Activated naive CD4-positive, alpha-beta T cell treated with anti-CD3 and anti-CD28 coated beads, Interleukin-2, amount 10 ng/mL, durations not matched to agents 7 days and 5 days (primary cell): ENCODE measurements around the gene RHOF.
"Not testable (repeated sequence)": the region's sequence is repeated elsewhere in the genome, so short reads cannot be mapped to it uniquely, and the experiment has no call there.

Experiments used
- CTCF ChIA-PET: fragments of 350-600 bp; sonication (Branson Sonifier 250); formaldehyde crosslinking; loops from one replicate; lab custom pipeline; 2021; ENCODE audit warnings: antibody characterized with exemption; lab: Charles Lee
- DNase-seq: peaks from one replicate; pipeline ENCODE4 v3.0.0-alpha.2; 2020
- H3K27ac Mint-ChIP-seq: one replicate; pipeline ENCODE4 v1.8.0; 2021; ENCODE audit warnings: mild to moderate bottlenecking, moderate library complexity, mixed read lengths
- H3K27me3 Mint-ChIP-seq: one replicate; pipeline ENCODE4 v1.8.0; 2021; ENCODE audit warnings: mild to moderate bottlenecking, mixed read lengths
- H3K36me3 Mint-ChIP-seq: one replicate; pipeline ENCODE4 v1.8.0; 2021; ENCODE audit warnings: mixed read lengths
- H3K4me1 Mint-ChIP-seq: one replicate; pipeline ENCODE4 v1.8.0; 2021; ENCODE audit warnings: mixed read lengths
- H3K4me3 Mint-ChIP-seq: one replicate; pipeline ENCODE4 v1.8.0; 2021; ENCODE audit warnings: mild to moderate bottlenecking, moderate library complexity, mixed read lengths
- H3K9me3 Mint-ChIP-seq: one replicate; pipeline ENCODE4 v1.8.0; 2021; ENCODE audit warnings: mixed read lengths

Gene RHOF

DNA sequence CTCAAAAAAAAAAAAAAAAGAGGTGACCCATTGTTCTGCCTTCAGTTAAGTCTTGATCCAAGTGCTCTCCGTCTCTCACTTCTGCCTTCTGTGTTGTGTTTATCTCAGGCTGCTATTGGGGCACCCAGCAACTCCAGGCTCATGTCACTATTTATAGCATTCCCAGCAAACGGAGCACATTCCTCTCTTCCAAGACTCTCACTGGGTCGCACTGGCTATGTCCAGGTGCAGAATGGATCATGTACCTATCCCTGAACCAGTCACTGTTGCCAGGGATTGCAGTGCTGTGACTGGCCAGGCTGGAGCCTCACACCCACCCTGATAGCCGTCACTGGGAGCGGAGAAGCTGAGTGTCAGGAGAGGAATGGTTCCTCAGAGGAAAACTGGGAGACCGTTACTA, 31.2 kb downstream of the RHOF start:
- no peaks in the 10 kb centered on the region for H3K9me3 Mint-ChIP-seq
- DNase-seq = no peak
- H3K27ac Mint-ChIP-seq = no peak overlapping the region
- CTCF ChIA-PET = no interaction called here
- H3K4me1 Mint-ChIP-seq = no peaks in the 10 kb centered on the region
- H3K36me3 Mint-ChIP-seq = no peaks in the 10 kb centered on the region
- no peaks in the 10 kb centered on the region for H3K27me3 Mint-ChIP-seq
- no peak overlapping the region for H3K4me3 Mint-ChIP-seq

DNA sequence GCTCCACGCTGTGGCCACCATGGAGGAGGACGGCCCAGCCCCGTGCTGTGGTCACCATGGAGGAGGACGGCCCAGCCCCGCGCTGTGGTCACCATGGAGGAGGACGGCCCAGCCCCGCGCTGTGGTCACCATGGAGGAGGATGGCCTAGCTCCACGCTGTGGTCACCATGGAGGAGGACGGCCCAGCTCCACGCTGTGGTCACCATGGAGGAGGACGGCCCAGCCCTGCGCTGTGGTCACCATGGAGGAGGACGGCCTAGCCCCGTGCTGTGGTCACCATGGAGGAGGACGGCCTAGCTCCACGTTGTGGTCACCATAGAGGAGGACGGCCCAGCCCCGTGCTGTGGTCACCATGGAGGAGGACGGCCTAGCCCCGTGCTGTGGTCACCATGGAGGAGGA, 35.0 kb downstream of the RHOF start:
- DNase-seq, H3K27ac Mint-ChIP-seq, H3K4me3 Mint-ChIP-seq, H3K36me3 Mint-ChIP-seq, H3K9me3 Mint-ChIP-seq, H3K27me3 Mint-ChIP-seq: not testable (repeated sequence)
- H3K4me1 Mint-ChIP-seq = peaks cover 14% of the 10 kb centered on the region
- CTCF ChIA-PET = interaction anchor here (0.5 kb wide), 1 partner anchor 340 kb away, joined by 3 read pairs; no protein-coding TSS in a partner anchor

GRCh38 chr12:121755591-121755990, 37.9 kb downstream of the RHOF start:
- DNase-seq = no peak
- no peaks in the 10 kb centered on the region for H3K9me3 Mint-ChIP-seq
- no peaks in the 10 kb centered on the region for H3K27me3 Mint-ChIP-seq
- no peak overlapping the region for H3K27ac Mint-ChIP-seq
- no peak overlapping the region for H3K4me3 Mint-ChIP-seq
- peaks cover 16% of the 10 kb centered on the region for H3K4me1 Mint-ChIP-seq
- peaks cover 3% of the 10 kb centered on the region for H3K36me3 Mint-ChIP-seq
- CTCF ChIA-PET = no interaction called here

DNA sequence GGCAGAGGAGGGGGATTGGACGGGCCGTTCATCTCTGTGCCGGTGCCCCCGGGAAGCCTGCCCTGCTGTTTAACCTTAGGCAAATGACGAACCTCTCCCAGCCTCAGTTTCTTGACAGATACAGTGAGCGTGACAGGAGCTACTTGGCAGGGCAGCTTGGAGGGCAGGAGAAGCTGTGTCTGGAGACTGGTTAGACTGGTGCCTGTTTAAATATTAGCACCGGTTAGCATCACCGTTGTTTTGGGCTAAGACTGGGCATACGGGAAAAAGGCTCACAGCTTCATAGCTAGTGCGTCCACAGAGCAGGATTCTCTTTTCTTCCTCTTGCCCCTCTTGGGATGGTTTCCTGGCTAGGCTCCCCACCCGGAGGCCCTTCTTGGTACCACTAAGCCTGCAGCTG, 38.7 kb downstream of the RHOF start:
- H3K27me3 Mint-ChIP-seq = no peaks in the 10 kb centered on the region
- CTCF ChIA-PET = no interaction called here
- H3K27ac Mint-ChIP-seq = no peak overlapping the region
- peaks cover 5% of the 10 kb centered on the region for H3K36me3 Mint-ChIP-seq
- H3K4me1 Mint-ChIP-seq = peaks cover 18% of the 10 kb centered on the region
- no peak overlapping the region for H3K4me3 Mint-ChIP-seq
- no peaks in the 10 kb centered on the region for H3K9me3 Mint-ChIP-seq
- no peak for DNase-seq

DNA sequence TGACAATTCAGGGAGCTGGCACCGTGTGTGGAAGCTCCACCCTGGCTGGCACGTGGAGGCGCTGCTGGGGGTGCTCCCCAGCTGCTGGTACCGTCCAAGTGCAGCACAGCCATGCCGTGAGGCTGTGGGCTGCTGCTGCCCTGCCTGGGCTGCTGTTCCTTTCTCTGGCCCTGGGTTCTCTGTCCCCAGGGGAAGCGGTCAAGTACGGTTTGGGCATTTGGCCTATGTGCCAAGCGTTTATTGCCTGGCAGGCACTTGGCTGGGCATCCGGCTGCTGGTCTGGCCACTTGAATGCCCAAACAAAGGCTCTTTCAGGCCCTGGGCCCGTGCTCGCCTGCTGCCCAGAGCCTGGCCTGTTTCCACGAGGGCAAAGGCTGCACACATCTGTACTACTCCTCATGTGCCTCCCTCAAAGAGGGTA, 39.6 kb downstream of the RHOF start:
- DNase-seq = no peak
- no peaks in the 10 kb centered on the region for H3K27me3 Mint-ChIP-seq
- H3K9me3 Mint-ChIP-seq = no peaks in the 10 kb centered on the region
- H3K36me3 Mint-ChIP-seq = peaks cover 9% of the 10 kb centered on the region
- CTCF ChIA-PET = no interaction called here
- H3K4me1 Mint-ChIP-seq = peaks cover 18% of the 10 kb centered on the region
- peak overlapping the region; percentile 33 for H3K27ac Mint-ChIP-seq
- H3K4me3 Mint-ChIP-seq = no peak overlapping the region

DNA sequence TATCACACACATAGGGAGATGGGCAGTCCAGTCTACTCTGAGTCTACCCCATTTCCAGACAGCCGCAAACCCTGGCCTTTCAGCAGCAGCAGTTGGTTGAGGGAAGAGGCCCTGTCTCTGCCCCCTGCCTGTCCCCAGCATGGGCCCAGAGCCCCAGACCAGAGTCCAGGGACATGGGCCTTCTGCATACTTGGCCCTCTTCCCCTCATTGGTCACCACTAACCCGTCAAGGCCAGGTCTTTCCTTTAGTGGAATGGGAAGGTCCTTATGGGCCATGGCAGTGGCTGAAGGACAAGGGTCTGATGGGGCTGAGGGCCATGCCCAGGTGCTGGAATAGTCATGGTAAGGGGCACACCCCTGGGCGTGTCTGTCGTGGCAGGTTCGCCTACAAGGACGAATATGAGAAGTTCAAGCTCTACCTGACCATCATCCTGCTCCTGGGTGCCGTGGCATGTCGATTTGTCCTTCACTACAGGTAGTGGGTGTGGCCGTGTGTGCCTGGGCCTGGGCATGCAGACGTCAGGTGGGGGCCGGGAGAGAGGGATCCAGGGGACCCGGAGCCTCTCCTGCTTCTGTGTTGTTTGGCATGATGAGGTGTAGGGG, 41.6 kb downstream of the RHOF start:
- H3K4me3 Mint-ChIP-seq = no peak overlapping the region
- CTCF ChIA-PET = no interaction called here
- no peak overlapping the region for H3K27ac Mint-ChIP-seq
- peaks cover 9% of the 10 kb centered on the region for H3K36me3 Mint-ChIP-seq
- peaks cover 14% of the 10 kb centered on the region for H3K4me1 Mint-ChIP-seq
- DNase-seq = no peak
- H3K27me3 Mint-ChIP-seq = no peaks in the 10 kb centered on the region
- no peaks in the 10 kb centered on the region for H3K9me3 Mint-ChIP-seq

DNA sequence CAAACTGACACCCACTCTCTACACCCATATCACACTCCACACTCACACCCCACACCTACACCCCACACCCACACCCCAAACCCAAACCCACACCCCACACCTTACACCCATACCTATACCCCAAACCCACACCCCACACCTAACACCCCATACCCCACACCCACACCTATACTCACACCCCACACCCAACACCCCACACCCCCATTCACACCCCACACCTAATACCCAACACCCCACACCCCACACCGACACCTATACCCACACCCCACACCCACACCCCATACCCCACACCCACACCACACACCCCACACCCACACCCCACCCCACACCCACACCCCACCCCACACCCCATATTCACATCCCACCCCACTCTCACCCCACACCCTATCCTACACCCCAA, 42.5 kb downstream of the RHOF start:
- Mint-ChIP-seq H3K36me3 (peaks cover 9% of the 10 kb centered on the region), H3K4me1 (peaks cover 6% of the 10 kb centered on the region), H3K27me3 (no peaks in the 10 kb centered on the region), H3K9me3 (no peaks in the 10 kb centered on the region), H3K4me3 (no peak overlapping the region), H3K27ac (no peak overlapping the region)
- DNase-seq = no peak
- CTCF ChIA-PET = no interaction called here

GRCh38 chr12:121750507-121750955, 43.0 kb downstream of the RHOF start:
- no peaks in the 10 kb centered on the region for H3K9me3 Mint-ChIP-seq
- no peak overlapping the region for H3K27ac Mint-ChIP-seq
- no peaks in the 10 kb centered on the region for H3K27me3 Mint-ChIP-seq
- CTCF ChIA-PET = no interaction called here
- peaks cover 9% of the 10 kb centered on the region for H3K36me3 Mint-ChIP-seq
- peaks cover 5% of the 10 kb centered on the region for H3K4me1 Mint-ChIP-seq
- no peak for DNase-seq
- H3K4me3 Mint-ChIP-seq = no peak overlapping the region

DNA sequence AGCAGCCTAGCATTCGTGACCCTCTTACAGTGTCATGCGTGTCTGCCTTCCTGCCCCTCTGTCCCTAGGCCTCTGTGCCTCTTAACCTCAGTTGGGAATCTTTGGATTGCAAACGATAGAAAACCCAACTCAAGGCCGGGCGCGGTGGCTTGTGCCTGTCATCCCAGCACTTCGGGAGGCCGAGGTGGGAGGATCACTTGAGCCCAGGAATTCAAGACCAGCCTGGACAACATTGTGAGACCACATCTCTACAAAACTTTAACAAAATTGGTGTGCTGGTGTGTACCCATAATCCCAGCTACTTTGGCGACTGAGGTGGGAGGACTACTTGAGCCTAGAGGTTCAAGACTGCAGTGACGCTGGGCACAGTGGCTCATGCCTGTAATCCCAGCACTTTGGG, 44.2 kb downstream of the RHOF start:
- H3K4me3 Mint-ChIP-seq = no peak overlapping the region
- H3K27ac Mint-ChIP-seq = peak overlapping the region; percentile 75
- H3K36me3 Mint-ChIP-seq = peaks cover 12% of the 10 kb centered on the region
- H3K27me3 Mint-ChIP-seq = no peaks in the 10 kb centered on the region
- H3K9me3 Mint-ChIP-seq = no peaks in the 10 kb centered on the region
- CTCF ChIA-PET = no interaction called here
- H3K4me1 Mint-ChIP-seq = peaks cover 5% of the 10 kb centered on the region
- no peak for DNase-seq

GRCh38 chr12:121748571-121749265, 44.8 kb downstream of the RHOF start:
- H3K36me3 Mint-ChIP-seq = peaks cover 12% of the 10 kb centered on the region
- H3K27ac Mint-ChIP-seq = no peak overlapping the region
- peaks cover 5% of the 10 kb centered on the region for H3K4me1 Mint-ChIP-seq
- no peak overlapping the region for H3K4me3 Mint-ChIP-seq
- CTCF ChIA-PET = no interaction called here
- no peaks in the 10 kb centered on the region for H3K27me3 Mint-ChIP-seq
- DNase-seq = no peak
- H3K9me3 Mint-ChIP-seq = no peaks in the 10 kb centered on the region

GRCh38 chr12:121748218-121748570, 45.3 kb downstream of the RHOF start:
- H3K9me3 Mint-ChIP-seq = no peaks in the 10 kb centered on the region
- CTCF ChIA-PET = no interaction called here
- peaks cover 5% of the 10 kb centered on the region for H3K4me1 Mint-ChIP-seq
- no peak overlapping the region for H3K27ac Mint-ChIP-seq
- DNase-seq = no peak
- H3K27me3 Mint-ChIP-seq = no peaks in the 10 kb centered on the region
- H3K36me3 Mint-ChIP-seq = peaks cover 12% of the 10 kb centered on the region
- H3K4me3 Mint-ChIP-seq = no peak overlapping the region

GRCh38 chr12:121745545-121745944, 47.9 kb downstream of the RHOF start:
- H3K4me1 Mint-ChIP-seq, H3K4me3 Mint-ChIP-seq, H3K9me3 Mint-ChIP-seq, H3K27me3 Mint-ChIP-seq, H3K36me3 Mint-ChIP-seq, H3K27ac Mint-ChIP-seq, DNase-seq: not testable (repeated sequence)
- CTCF ChIA-PET = interaction anchor here (1.8 kb wide), 1 partner anchor 49 kb away, joined by 4 read pairs; no protein-coding TSS in a partner anchor

- Mint-ChIP-seq H3K27me3 (no peaks in the 10 kb centered on the region), H3K36me3 (peaks cover 3% of the 10 kb centered on the region), H3K9me3 (no peaks in the 10 kb centered on the region), H3K4me3 (no peak overlapping the region), H3K4me1 (no peaks in the 10 kb centered on the region), H3K27ac (no peak overlapping the region)
- no peak for DNase-seq
- CTCF ChIA-PET = interaction anchor here (1.5 kb wide), 1 partner anchor 53 kb away, joined by 4 read pairs; no protein-coding TSS in a partner anchor
These were observed 51.7 kb downstream of the RHOF start for GRCh38 chr12:121741743-121742142.

GRCh38 chr12:121740847-121741246, 52.6 kb downstream of the RHOF start:
- CTCF ChIA-PET = no interaction called here
- no peak overlapping the region for H3K4me3 Mint-ChIP-seq
- no peak for DNase-seq
- H3K27ac Mint-ChIP-seq = no peak overlapping the region
- no peaks in the 10 kb centered on the region for H3K27me3 Mint-ChIP-seq
- no peaks in the 10 kb centered on the region for H3K4me1 Mint-ChIP-seq
- H3K9me3 Mint-ChIP-seq = no peaks in the 10 kb centered on the region
- H3K36me3 Mint-ChIP-seq = peaks cover 3% of the 10 kb centered on the region

- H3K27ac Mint-ChIP-seq = no peak overlapping the region
- H3K9me3 Mint-ChIP-seq = no peaks in the 10 kb centered on the region
- no peaks in the 10 kb centered on the region for H3K27me3 Mint-ChIP-seq
- H3K4me1 Mint-ChIP-seq = no peaks in the 10 kb centered on the region
- CTCF ChIA-PET = no interaction called here
- no peak for DNase-seq
- no peaks in the 10 kb centered on the region for H3K36me3 Mint-ChIP-seq
- no peak overlapping the region for H3K4me3 Mint-ChIP-seq
These were observed 55.1 kb downstream of the RHOF start for GRCh38 chr12:121738340-121738858.
